ENCODE results near the gene PACSIN3. TPM values are rescaled to one million over a fixed set of nuclear protein-coding genes. Genes with fewer than 3 reads are reported as not detected.
"Not testable (repeated sequence)": the region's sequence is repeated elsewhere in the genome, so short reads cannot be mapped to it uniquely, and the experiment has no call there.

PACSIN3 gene
- total RNA-seq, 4 donors from 2014 or later = 28.1 to 80.3 (median 47.1) TPM

DNA sequence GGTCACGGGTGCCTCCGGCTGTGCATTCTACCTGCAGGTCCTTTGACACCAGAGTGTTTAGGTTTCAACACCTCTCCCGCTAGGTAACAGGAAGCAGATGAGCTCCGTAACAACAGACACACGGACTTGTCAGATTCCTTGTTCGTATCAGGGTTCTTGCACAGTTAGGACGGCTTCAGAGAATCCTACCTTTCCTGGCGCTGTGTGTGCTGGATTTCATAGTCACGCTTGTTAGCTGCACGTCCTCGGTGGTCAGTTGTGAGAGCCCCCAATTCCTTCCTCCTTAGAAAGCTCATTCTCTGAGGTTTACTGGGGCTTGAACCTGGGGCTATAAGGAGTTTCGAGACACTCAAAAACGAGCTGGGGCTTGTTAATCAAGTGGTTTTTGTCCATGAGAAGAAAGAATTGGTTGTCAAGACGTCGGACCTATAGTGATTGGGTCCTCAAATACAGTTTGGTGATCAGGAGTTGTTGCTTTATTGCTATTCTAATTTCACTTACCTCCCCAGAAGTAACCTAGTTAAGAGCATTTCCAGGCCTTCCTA, 29.2 kb upstream of the PACSIN3 start:
- intact Hi-C loops (cut with DNase I; ENCODE audit: low total_unique reads) = no loop called here
- TF ChIP-seq POLR2A (IDR thresholded peaks at IDR 0.05) = no peak
- TF ChIP-seq, protein P1, sequence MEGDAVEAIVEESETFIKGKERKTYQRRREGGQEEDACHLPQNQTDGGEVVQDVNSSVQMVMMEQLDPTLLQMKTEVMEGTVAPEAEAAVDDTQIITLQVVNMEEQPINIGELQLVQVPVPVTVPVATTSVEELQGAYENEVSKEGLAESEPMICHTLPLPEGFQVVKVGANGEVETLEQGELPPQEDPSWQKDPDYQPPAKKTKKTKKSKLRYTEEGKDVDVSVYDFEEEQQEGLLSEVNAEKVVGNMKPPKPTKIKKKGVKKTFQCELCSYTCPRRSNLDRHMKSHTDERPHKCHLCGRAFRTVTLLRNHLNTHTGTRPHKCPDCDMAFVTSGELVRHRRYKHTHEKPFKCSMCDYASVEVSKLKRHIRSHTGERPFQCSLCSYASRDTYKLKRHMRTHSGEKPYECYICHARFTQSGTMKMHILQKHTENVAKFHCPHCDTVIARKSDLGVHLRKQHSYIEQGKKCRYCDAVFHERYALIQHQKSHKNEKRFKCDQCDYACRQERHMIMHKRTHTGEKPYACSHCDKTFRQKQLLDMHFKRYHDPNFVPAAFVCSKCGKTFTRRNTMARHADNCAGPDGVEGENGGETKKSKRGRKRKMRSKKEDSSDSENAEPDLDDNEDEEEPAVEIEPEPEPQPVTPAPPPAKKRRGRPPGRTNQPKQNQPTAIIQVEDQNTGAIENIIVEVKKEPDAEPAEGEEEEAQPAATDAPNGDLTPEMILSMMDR (IDR thresholded peaks at IDR 0.05) = no peak
- DNase-seq = no peak
- H3K4me1 ChIP-seq = no peaks in the 10 kb centered on the region
- no peaks in the 10 kb centered on the region for H3K27me3 ChIP-seq
- no peaks in the 10 kb centered on the region for H3K9me3 ChIP-seq
- H3K27ac ChIP-seq = peak overlapping the region; percentile 94 to 99
- no peaks in the 10 kb centered on the region for H3K36me3 ChIP-seq
- H3K4me3 ChIP-seq = peak overlapping the region; percentile 57 to 90

DNA sequence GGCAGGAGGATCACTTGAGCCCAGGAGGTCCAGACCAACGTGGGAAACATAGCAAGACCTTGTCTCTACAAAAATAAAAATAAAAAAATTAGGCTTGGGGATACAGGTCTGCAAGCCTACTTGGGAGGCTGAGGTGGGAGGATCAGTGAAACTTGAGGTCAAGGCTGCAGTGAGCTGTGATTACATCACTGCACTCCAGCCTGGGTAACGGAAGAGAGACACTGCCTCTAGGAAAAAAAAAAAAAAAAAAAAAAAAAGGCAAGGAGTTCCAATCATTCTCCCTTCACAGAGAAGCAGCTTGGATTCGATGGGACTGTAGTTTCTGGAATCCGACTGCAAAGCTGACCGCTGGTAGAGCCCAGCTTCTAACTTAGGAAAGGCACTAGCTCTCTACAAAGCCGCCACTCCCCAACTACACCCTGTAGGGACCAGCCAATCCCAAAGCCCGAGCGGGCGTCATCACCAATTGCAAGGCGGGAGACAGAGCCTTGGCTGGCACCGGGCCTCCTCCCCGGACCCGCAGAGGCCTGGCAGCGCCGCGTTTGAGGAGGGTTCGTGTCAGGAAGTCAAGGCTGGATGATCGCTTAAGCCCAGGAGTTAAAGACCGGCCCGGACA, 27.8 kb upstream of the PACSIN3 start:
- Histone ChIP-seq H3K27me3 (no peaks in the 10 kb centered on the region), H3K4me3 (peak overlapping the region; percentile 57 to 90), H3K27ac (peak overlapping the region; percentile 94 to 99), H3K36me3 (no peaks in the 10 kb centered on the region), H3K9me3 (no peaks in the 10 kb centered on the region), H3K4me1 (no peaks in the 10 kb centered on the region)
- DNase-seq = peak; percentile 88 to 93
- intact Hi-C loops (cut with DNase I; ENCODE audit: low total_unique reads) = no loop called here
- TF ChIP-seq, protein P1 (IDR thresholded peaks at IDR 0.05) = no peak
- TF ChIP-seq POLR2A (IDR thresholded peaks at IDR 0.05) = peak; percentile 23 to 59

DNA sequence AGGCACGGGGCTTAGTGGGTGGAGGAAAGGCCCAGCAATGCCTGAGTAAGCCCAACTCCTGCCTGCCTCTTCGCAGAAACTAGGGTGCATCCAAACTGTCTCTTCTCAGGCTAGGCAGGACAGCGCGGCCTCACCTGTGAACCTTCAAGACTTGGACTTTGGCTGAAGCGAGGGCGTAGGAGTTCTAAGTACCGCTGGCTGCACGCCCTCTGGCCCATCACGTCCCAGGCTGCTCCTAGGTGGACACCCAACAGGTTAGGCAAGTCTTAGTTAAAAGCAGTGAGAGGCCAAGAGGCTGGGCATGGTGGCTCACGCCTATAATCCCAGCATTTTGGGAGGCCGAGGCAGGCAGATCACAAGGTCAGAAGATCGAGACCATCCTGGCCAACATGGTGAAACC, 26.7 kb upstream of the PACSIN3 start:
- Histone ChIP-seq H3K27me3 (no peaks in the 10 kb centered on the region), H3K4me3 (no peak overlapping the region), H3K36me3 (no peaks in the 10 kb centered on the region), H3K27ac (no peak overlapping the region), H3K9me3 (no peaks in the 10 kb centered on the region), H3K4me1 (no peaks in the 10 kb centered on the region)
- TF ChIP-seq, protein P1 (IDR thresholded peaks at IDR 0.05) = no peak
- TF ChIP-seq POLR2A (IDR thresholded peaks at IDR 0.05) = no peak
- intact Hi-C loops (cut with DNase I; ENCODE audit: low total_unique reads) = no loop called here
- DNase-seq = no peak

DNA sequence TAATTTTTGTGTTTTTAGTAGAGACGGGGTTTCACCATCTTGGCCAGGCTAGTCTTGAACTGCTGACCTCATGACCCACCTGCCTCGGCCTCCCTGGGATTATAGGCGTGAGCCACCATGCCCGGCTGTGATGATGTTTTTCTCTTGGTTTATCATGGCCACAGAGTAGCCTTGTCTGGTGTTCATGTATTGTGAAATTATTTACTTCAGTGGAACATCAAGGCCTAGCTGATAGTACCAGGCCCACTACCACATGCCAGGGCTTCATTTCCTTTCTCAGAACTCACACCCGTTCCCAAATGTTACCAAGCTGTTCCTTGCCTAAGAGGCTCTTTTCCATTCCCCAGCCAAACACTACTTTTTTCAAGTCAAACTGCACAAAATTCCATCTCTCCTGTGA, 22.4 kb upstream of the PACSIN3 start:
- Histone ChIP-seq H3K27me3 (no peaks in the 10 kb centered on the region), H3K9me3 (no peaks in the 10 kb centered on the region), H3K36me3 (no peaks in the 10 kb centered on the region), H3K27ac (no peak overlapping the region), H3K4me1 (no peaks in the 10 kb centered on the region), H3K4me3 (no peak overlapping the region)
- DNase-seq = no peak
- intact Hi-C loops (cut with DNase I; ENCODE audit: low total_unique reads) = no loop called here
- TF ChIP-seq, protein P1 (IDR thresholded peaks at IDR 0.05) = no peak
- no peak for TF ChIP-seq POLR2A (IDR thresholded peaks at IDR 0.05)

DNA sequence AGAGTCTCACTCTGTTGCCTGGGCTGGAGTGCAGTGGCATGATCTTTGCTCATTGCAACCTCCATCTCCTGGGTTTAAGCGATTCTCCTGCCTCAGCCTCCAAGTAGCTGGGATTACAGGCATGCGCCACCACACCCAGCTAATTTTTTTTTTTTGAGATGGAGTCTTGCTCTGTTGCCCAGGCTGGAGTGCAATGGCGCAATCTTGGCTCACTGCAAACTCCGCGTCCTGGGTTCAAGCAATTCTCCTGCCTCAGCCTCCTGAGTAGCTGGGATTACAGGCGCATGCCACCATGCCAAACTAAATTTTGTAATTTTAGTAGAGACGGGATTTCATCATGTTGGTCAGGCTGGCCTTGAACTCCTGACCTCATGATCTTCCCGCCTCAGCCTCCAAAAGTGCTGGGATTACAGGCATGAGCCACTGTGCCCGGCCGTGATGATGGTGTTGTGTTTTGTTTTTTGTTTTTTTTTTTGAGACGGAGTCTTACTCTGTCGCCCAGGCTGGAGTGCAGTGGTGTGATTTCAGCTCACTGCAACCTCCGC, 21.8 kb upstream of the PACSIN3 start:
- H3K27ac ChIP-seq; H3K27me3 ChIP-seq; intact Hi-C loops (cut with DNase I; ENCODE audit: low total_unique reads); DNase-seq; H3K36me3 ChIP-seq; H3K9me3 ChIP-seq; H3K4me1 ChIP-seq; H3K4me3 ChIP-seq: not testable (repeated sequence)

Measured in uterus (tissue), 4 donors.